ENCODE measurements around the gene NEMP1.
"Not testable (repeated sequence)": the region's sequence is repeated elsewhere in the genome, so short reads cannot be mapped to it uniquely, and the experiment has no call there.

Gene NEMP1

GRCh38 chr12:57057067-57057751 is 21.4 kb downstream of the NEMP1 start:
- DNase-seq (ENCODE audit: low read depth in 4 of 4, low spot score in 1 of 4): no peak

GRCh38 chr12:57055824-57056223 is 22.8 kb downstream of the NEMP1 start:
- no peak for DNase-seq (ENCODE audit: low read depth in 4 of 4, low spot score in 1 of 4)

GRCh38 chr12:57053901-57054300 is 24.7 kb downstream of the NEMP1 start:
- not testable (repeated sequence) for DNase-seq (ENCODE audit: low read depth in 4 of 4, low spot score in 1 of 4)

DNA sequence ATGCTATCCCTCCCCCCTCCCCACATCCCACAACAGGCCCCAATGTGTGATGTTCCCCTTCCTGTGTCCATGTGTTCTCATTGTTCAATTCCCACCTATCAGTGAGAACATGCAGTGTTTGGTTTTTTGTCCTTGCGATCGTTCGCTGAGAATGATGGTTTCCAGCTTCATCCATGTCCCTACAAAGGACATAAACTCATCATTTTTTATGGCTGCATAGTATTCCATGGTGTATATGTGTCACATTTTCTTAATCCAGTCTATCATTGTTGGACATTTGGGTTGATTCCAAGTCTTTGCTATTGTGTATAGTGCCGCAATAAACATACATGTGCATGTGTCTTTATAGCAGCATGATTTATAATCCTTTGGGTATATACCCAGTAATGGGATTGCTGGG is 25.4 kb downstream of the NEMP1 start:
- not testable (repeated sequence) for DNase-seq (ENCODE audit: low read depth in 4 of 4, low spot score in 1 of 4)

DNA sequence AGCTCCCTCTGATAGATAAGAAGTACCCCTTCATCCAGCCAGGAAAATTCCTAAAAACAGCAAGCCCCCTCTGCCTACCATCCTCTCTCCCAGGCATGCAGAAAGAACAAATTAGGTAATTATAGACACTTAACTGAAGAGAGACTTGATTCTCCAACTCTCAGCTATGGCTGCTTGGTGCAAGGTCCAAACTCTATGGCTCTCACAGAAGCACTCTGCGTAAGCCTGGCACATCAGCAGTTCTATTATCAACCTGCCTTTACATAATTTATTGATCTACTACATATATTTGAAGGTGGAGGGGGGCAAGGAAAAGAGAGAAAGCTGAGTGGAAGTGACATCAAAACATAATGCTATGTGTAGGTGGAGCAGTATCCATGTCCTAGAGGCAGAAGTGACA is 27.6 kb downstream of the NEMP1 start:
- no peak for DNase-seq (ENCODE audit: low read depth in 4 of 4, low spot score in 1 of 4)

DNA sequence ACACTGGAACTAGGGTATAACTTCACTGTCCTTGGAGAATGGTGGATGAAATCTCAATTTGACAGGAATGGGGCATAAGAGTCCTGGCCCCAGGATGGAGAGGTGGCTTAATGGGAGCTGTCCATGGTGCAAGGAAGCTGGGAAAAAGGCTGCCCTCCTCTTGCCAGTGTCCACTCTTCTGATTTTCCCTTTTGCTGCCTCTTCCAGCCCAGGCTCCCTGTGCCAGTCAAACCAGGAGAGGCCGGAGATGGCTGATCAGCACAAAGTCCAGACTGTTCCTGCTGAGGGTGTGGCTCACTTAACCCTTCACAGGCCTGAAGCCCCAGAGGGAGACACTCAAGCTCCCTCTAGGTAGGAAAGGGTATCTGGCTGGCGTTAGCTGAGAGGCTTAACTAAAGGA is 28.7 kb downstream of the NEMP1 start, which contains the start of gene MYO1A:
Gene MYO1A (minus strand): TSS at position 240 of the 400 bp plus-strand sequence. CDS start 1,806 bp downstream, outside the sequence.
- no peak for DNase-seq (ENCODE audit: low read depth in 4 of 4, low spot score in 1 of 4)

- no peak for DNase-seq (ENCODE audit: low read depth in 4 of 4, low spot score in 1 of 4)
Observed at GRCh38 chr12:57049119-57049446, 29.5 kb downstream of the NEMP1 start.

DNA sequence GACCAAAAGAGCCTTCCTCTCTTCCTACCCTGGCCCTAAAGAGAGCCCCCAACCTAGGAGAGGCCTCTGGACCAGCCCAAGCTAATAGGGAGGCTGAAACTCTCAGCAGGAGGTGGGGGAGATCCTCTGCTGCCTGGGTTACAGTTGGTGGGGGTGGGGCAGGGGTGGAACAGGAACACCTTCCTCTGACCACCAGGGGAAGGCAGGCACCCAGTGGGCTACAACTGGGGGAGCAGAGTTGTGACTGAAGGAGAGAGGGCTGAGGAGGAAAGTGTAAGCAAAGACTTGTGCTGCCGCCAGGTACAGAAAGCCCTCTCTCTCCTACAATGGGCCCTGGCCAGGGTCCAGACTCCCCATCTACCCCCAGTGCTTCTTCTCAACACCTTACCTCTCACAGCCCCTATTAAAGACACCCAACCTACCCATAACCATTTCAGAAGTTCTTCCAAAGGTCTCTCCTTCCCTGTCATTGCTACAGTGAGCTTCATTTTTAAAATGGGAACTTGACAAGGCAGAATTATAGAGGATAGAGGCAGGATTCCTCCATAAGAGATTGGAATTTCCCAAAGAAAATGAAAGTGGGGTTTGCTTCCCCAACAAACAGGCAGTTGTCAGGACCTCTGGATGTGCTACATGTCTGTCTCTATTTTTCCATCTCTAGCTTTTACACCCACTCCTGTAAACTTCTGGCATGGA is 30.0 kb downstream of the NEMP1 start:
- DNase-seq (ENCODE audit: low read depth in 4 of 4, low spot score in 1 of 4): no peak

GRCh38 chr12:57047981-57048380 is 30.6 kb downstream of the NEMP1 start:
- DNase-seq (ENCODE audit: low read depth in 4 of 4, low spot score in 1 of 4): no peak

DNA sequence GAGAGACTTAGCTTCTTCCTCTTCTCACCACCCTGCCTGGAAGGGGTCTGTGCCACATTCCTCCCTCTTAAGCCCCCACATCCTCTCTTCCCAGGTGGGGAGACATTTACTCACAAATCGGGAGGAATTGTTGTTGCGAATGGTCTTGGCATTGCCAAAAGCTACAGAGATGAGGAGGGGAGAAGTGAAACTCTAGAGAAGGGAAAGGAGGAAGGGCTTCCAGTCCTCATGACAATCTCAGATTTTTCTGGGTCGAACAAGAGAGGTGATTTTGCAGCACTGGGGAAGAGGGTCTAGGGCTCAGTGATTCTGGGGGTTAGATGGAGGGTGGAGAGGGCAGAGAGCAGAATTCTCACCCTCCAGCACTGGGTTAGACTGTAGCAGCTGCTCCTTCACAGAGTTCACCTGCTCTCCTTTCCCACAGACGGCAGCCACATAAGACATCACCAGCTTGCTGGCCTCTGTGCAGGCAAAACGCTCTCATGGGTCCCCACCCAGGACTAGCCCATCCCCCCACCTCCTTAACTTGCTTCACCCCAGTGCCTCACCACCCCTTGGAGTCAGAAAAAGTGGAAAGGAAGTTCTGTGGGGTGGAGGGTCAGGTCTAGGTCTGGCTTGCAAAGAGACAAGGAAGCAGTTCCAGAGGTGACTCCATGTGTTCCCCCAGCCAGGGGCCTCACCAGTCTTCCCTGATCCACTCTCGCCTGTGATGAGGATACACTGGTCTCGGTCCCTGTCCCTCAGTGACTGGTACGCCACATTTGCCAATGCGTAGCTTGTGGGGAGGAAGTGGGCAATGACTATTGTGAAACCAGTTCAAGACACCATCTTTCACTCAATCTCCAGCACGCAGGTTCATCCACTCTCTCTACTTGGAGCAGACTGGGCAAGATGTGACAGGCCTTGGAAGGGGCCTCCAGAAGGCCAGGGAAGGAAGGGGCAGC is 31.4 kb downstream of the NEMP1 start:
- peak in 1 of 4 experiments; percentile 36 for DNase-seq (ENCODE audit: low read depth in 4 of 4, low spot score in 1 of 4)

DNA sequence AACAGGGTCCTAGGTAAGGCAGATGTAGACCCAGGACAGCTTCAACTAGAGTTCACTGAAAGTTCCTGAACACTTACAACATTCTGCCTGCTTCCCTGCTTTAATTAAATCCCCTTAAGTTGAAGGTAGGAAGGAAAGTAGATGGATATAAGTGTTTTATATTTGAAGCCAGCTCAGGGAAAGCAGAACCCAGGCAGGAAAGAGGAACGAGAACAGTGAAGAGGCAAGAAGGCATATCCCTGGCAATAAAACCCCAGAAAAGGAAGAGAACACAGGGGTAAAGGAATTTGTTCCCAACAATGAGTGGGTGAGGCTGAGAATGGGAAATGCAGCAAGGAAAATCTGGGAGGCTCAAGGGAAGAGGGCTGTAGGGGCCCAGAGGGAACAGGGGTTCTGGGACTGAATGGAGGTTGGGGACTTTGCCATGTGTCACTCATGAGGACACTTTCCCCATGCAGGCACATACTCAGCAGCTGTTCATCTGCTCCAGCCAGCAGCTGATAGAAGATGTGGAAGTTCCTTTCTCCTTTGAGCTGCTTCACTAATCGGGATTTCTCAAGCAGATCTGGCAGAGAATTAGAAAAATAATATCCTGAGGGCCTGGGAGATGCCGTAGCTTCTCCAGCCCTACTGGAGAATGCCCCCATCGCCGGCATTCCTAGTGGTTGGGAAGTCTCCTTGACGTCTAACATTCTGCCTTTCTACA is 32.4 kb downstream of the NEMP1 start:
- DNase-seq (ENCODE audit: low read depth in 4 of 4, low spot score in 1 of 4): no peak

DNA sequence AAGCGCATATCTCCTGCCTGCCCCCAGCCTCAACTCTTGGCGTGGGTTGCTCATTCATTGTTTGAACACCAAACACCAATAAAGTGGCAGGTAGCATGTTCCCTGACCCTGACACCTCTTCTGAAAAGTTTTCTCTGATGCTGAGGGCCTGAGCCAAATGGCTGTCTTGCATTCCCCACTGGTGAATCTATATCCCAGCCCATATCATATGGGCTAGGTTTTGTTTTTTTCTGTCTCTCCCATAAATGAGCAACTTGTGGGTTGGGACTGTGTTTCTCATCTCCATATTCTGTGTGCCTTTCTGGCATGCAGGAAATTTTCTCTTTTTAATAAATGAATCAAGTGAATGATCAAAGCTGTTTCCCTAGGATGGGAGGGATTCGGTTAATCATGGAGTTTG is 33.7 kb downstream of the NEMP1 start:
- no peak for DNase-seq (ENCODE audit: low read depth in 4 of 4, low spot score in 1 of 4)

- DNase-seq (ENCODE audit: low read depth in 4 of 4, low spot score in 1 of 4): no peak
Observed at GRCh38 chr12:57044468-57044867, 34.1 kb downstream of the NEMP1 start.

DNA sequence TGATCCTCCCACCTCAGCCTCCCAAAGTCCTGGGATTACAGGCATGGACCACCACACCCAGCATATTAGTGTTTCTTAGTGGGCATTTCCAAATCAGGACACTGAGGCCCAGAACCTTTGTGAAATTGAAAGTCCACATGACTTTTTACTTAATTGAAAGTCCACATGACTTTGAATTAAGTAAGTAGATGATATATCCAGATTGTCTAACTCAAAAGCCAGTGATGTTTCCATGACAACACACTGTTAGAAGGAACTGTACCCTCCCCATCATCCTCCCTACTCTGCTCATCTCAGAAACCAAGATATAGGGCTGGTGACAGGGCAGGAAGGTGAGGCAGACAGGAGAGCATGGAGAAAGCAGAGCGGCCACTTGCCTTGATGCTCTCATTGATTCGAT is 35.9 kb downstream of the NEMP1 start:
- no peak for DNase-seq (ENCODE audit: low read depth in 4 of 4, low spot score in 1 of 4)

GRCh38 chr12:57040750-57041149 is 37.8 kb downstream of the NEMP1 start:
- DNase-seq (ENCODE audit: low read depth in 4 of 4, low spot score in 1 of 4): no peak

DNA sequence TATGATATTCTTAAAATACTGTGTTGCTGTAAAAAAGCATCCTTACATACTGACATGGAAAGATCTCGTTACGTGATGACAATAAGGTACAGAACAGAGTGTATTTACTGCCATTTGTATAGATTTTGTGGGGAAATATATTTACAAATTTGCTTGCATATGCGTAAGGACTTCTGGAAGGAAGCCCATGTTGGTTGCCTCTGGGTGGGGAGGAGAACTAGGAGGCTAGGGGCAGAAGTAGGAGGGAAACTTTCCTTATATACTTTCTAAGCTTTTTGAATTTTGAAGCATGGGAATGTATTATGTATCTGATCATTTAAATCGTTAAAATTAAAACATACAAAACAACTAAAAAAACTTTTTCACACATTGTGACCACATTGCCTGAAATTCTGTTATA is 38.4 kb downstream of the NEMP1 start:
- no peak for DNase-seq (ENCODE audit: low read depth in 4 of 4, low spot score in 1 of 4)

DNA sequence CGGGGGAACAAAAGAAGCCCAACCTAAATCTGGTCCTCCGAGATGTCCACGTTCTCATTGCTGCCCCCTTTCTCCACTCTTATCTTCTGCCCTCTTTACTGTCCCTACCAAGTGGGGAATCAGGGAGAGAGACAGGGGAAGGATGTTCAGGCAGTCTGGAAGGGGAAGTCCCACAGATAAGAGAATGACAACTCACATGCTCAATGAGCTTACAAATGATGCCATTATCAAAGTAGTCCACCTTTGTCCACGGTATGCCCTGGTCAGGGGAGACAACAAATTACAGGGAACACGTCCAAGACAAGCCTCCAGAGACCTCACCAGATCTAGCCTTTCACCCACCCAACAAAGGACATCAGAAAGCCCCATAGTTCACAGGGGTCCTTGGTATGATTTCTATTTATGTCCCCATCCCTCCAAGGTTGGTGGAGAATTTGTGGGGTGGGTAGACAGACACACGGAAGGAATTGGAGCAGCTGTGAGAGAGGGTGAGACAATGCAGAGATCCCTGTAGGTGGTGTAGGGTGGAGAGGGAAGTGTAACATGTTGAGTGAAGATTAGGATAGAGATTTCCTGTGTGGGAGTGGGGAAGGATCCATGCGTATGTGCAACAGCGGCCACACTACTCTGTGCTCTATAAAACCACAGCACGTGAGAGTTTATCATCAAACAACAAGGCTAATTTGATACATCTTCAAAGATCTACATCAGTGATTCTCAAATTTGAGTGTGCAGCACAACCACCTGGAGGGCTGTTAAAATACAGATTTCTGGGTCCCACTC is 39.4 kb downstream of the NEMP1 start:
- no peak for DNase-seq (ENCODE audit: low read depth in 4 of 4, low spot score in 1 of 4)

- DNase-seq (ENCODE audit: low read depth in 4 of 4, low spot score in 1 of 4): no peak
Observed at GRCh38 chr12:57037264-57037663, 41.3 kb downstream of the NEMP1 start.

GRCh38 chr12:57033431-57033830 is 45.2 kb downstream of the NEMP1 start:
- DNase-seq (ENCODE audit: low read depth in 4 of 4, low spot score in 1 of 4): no peak

- DNase-seq (ENCODE audit: low read depth in 4 of 4, low spot score in 1 of 4): no peak
Observed at GRCh38 chr12:57031789-57032188, 46.8 kb downstream of the NEMP1 start.
